Measurements from ENCODE around the gene NEB. TPM values are rescaled to one million over a fixed set of nuclear protein-coding genes. Genes with fewer than 3 reads are reported as not detected.

Gene NEB
- total and polyA plus RNA-seq, 2 donors (not counting 1 experiment from before 2014, with no cell fraction given), result 3.6 to 4.6 TPM

DNA sequence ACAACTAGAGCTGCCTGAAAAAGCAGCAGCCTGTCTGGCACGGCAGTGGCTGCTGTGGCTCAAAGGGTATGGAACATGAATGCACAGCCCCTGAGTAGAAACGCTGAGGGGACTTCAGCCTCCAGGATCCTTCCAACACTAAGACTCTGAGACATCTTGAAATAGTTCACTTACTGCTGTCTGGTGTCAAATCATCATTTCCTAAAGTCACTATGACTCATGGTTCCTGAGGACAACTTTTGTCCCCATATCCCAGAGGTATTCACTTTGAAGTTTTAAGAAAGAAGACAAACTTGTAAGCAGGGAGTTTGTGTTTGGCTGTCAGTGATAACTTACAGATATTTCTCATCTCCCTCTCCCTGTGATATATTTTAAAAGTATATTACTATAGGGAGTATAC is 33.3 kb upstream of the NEB start:
- Mint-ChIP-seq H3K4me3 (peak overlapping the region; percentile 69), H3K4me1 (peaks cover 97% of the 10 kb centered on the region)
- 68% methylated on average over 2 of the region's 2 CpGs for WGBS (ENCODE audit: insufficient coverage)

More for the DNA sequence above, 33.3 kb upstream of the NEB start:
- H4K20me1 ChIP-seq (ENCODE audit: control insufficient read depth, insufficient read depth, low read length, poor library complexity, severe bottlenecking), result no peaks in the 10 kb centered on the region
- H3K9me3 Mint-ChIP-seq (ENCODE audit: insufficient read depth), result no peaks in the 10 kb centered on the region
- ATAC-seq (ENCODE audit: low read depth), result no peak
- peaks cover 0 to 7% (median 0%) of the 10 kb centered on the region in 3 donors for H3K9me3 ChIP-seq (ENCODE audit: control extremely low read depth in 1 of 3, control insufficient read depth in 2 of 3, insufficient read depth in 1 of 3, low read length in 2 of 3)
- H3K27me3 ChIP-seq (replicated peaks in 1 of 4; ENCODE audit: control extremely low read depth in 1 of 4, control insufficient read depth in 3 of 4, insufficient read depth in 4 of 4, low read length in 3 of 4), result no peaks in the 10 kb centered on the region
- CTCF ChIA-PET, result interaction anchor here (0.8 to 3.9 kb wide), 5 partner anchors 7 to 160 kb away, joined by 3 to 17 read pairs (median 5); no protein-coding TSS in a partner anchor
- peak overlapping the region; percentile 93 for H3K27ac Mint-ChIP-seq
- no peaks in the 10 kb centered on the region for H3K27me3 Mint-ChIP-seq
- intact Hi-C loops (cut with micrococcal nuclease), result loop anchor here (2.0 kb wide), 3 partner anchors 19 to 41 kb away; no protein-coding TSS in a partner anchor
- H2AFZ ChIP-seq (ENCODE audit: insufficient read depth, low read depth, low read length, poor library complexity, severe bottlenecking), result no peak overlapping the region
- peak overlapping the region; percentile 79 to 89 for H3K27ac ChIP-seq (ENCODE audit: low read length in 2 of 2)
- no peak for DNase-seq
- POLR2A ChIA-PET, result no interaction called here
- H3K4me2 ChIP-seq (replicated peaks; ENCODE audit: low read depth, low read length, poor library complexity, severe bottlenecking), result peak overlapping the region; percentile 73
- H3K79me2 ChIP-seq (ENCODE audit: control insufficient read depth, insufficient read depth, low read length), result peaks cover 9% of the 10 kb centered on the region
- H3K4me3 ChIP-seq (ENCODE audit: control extremely low read depth in 1 of 5, extremely low read depth in 1 of 5, insufficient read depth in 1 of 5, low read depth in 2 of 5, low read length in 4 of 5), result no peak overlapping the region
- peak overlapping the region; percentile 42 for H3K9ac ChIP-seq (ENCODE audit: low read length)
- H3K36me3 ChIP-seq (replicated peaks in 1 of 2; ENCODE audit: control extremely low read depth in 1 of 2, control insufficient read depth in 1 of 2, extremely low read depth in 1 of 2, insufficient read depth in 2 of 2, low read length in 1 of 2), result no peaks in the 10 kb centered on the region
- no peak for TF ChIP-seq EZH2 (IDR thresholded peaks at IDR 0.05; ENCODE audit: borderline replicate concordance, insufficient read depth, low read depth, low read length, poor library complexity, severe bottlenecking)
- TF ChIP-seq, protein P1, sequence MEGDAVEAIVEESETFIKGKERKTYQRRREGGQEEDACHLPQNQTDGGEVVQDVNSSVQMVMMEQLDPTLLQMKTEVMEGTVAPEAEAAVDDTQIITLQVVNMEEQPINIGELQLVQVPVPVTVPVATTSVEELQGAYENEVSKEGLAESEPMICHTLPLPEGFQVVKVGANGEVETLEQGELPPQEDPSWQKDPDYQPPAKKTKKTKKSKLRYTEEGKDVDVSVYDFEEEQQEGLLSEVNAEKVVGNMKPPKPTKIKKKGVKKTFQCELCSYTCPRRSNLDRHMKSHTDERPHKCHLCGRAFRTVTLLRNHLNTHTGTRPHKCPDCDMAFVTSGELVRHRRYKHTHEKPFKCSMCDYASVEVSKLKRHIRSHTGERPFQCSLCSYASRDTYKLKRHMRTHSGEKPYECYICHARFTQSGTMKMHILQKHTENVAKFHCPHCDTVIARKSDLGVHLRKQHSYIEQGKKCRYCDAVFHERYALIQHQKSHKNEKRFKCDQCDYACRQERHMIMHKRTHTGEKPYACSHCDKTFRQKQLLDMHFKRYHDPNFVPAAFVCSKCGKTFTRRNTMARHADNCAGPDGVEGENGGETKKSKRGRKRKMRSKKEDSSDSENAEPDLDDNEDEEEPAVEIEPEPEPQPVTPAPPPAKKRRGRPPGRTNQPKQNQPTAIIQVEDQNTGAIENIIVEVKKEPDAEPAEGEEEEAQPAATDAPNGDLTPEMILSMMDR (IDR thresholded peaks at IDR 0.05), result no peak
- peaks cover 95 to 99% of the 10 kb centered on the region in 2 donors for H3K4me1 ChIP-seq (ENCODE audit: control insufficient read depth in 2 of 2, insufficient read depth in 2 of 2, low read length in 2 of 2)
